Jurkat, Clone E6-1 (cell line): ENCODE results near the gene PEDS1.
A peak's percentile ranks its signal among the peaks of the same experiment; 100 is the strongest.
"Not testable (repeated sequence)": the region's sequence is repeated elsewhere in the genome, so short reads cannot be mapped to it uniquely, and the experiment has no call there.

Source experiments
- DNase-seq: peaks from one replicate; pipeline ENCODE4 v3.0.0-alpha.2; 2011; ENCODE audit warnings: low read depth, low spot score
- H3K4me3 ChIP-seq: 2 replicates; pipeline ENCODE4 v1.5.1; 2011; ENCODE audit warnings: mild to moderate bottlenecking, low read length, control low read depth, moderate library complexity

Gene PEDS1

GRCh38 chr20:50121858-50122271, 31.7 kb downstream of the PEDS1 start:
- no peak for DNase-seq
- no peak overlapping the region for H3K4me3 ChIP-seq

GRCh38 chr20:50120935-50121693, 32.4 kb downstream of the PEDS1 start:
- no peak overlapping the region for H3K4me3 ChIP-seq
- peak; percentile 60 for DNase-seq

- no peak overlapping the region for H3K4me3 ChIP-seq
- DNase-seq, result no peak
Observed at GRCh38 chr20:50118203-50118602, 35.3 kb downstream of the PEDS1 start.

- no peak for DNase-seq
- H3K4me3 ChIP-seq, result peak overlapping the region; percentile 70
Observed at GRCh38 chr20:50116368-50116999, 37.0 kb downstream of the PEDS1 start.

- peak; percentile 93 for DNase-seq
- H3K4me3 ChIP-seq, result peak overlapping the region; percentile 70
Observed at GRCh38 chr20:50115591-50116367, 37.7 kb downstream of the PEDS1 start.

- peak overlapping the region; percentile 70 for H3K4me3 ChIP-seq
- DNase-seq, result no peak
Observed at GRCh38 chr20:50115041-50115512, 38.4 kb downstream of the PEDS1 start.

GRCh38 chr20:50113420-50114224, 39.9 kb downstream of the PEDS1 start:
- no peak for DNase-seq
- peak overlapping the region; percentile 88 for H3K4me3 ChIP-seq

- H3K4me3 ChIP-seq, result peak within 1 kb of the TSS; percentile 88
- DNase-seq, result peak; percentile 79
Observed at GRCh38 chr20:50112512-50113419, 40.8 kb downstream of the PEDS1 start, which contains the start of gene UBE2V1. TSS of gene UBE2V1 (minus strand) at chr20:50113150. CDS start at chr20:50113128, 22 bp downstream.

GRCh38 chr20:50111829-50112495, 41.6 kb downstream of the PEDS1 start:
- DNase-seq, result no peak
- H3K4me3 ChIP-seq, result peak overlapping the region; percentile 88

- no peak for DNase-seq
- H3K4me3 ChIP-seq, result peak overlapping the region; percentile 88
Observed at GRCh38 chr20:50111120-50111828, 42.2 kb downstream of the PEDS1 start.

GRCh38 chr20:50110141-50111047, 43.1 kb downstream of the PEDS1 start:
- peak; percentile 86 for DNase-seq

GRCh38 chr20:50108556-50109235, 44.8 kb downstream of the PEDS1 start:
- no peak overlapping the region for H3K4me3 ChIP-seq
- DNase-seq, result no peak

More at GRCh38 chr20:50110141-50111047, 43.1 kb downstream of the PEDS1 start:
- peak overlapping the region; percentile 22 for H3K4me3 ChIP-seq

- no peak overlapping the region for H3K4me3 ChIP-seq
- no peak for DNase-seq
Observed at GRCh38 chr20:50107796-50108331, 45.7 kb downstream of the PEDS1 start.

- no peak for DNase-seq
Observed at GRCh38 chr20:50107086-50107660, 46.4 kb downstream of the PEDS1 start.

GRCh38 chr20:50106669-50107068, 46.9 kb downstream of the PEDS1 start:
- H3K4me3 ChIP-seq, DNase-seq: not testable (repeated sequence)

More at GRCh38 chr20:50107086-50107660, 46.4 kb downstream of the PEDS1 start:
- no peak overlapping the region for H3K4me3 ChIP-seq
